ENCODE results near the gene PDE2A. TPM values are rescaled to one million over a fixed set of nuclear protein-coding genes. Genes with fewer than 3 reads are reported as not detected.

The PDE2A gene
- total and polyA plus RNA-seq, 2 of the 4 experiments (the other 2 are of a cell fraction) = 0.02 TPM; not detected in 1

GRCh38 chr11:72544589-72544988, 129.6 kb downstream of the PDE2A start:
- no CpG with 5 or more reads among the region's 4 CpGs for WGBS, 2 experiments (ENCODE audit: extremely low coverage in 2 of 2, insufficient read length in 1 of 2)
- Histone ChIP-seq H3K27me3 (ENCODE audit: control insufficient read depth, insufficient read depth, low read length) (peaks cover 63% of the 10 kb centered on the region), H4K8ac (ENCODE audit: low read depth in 2 of 2, low read length in 2 of 2) (no peak overlapping the region), H2AK9ac (replicated peaks; ENCODE audit: low read depth, low read length, poor library complexity) (no peak overlapping the region), H3K18ac (ENCODE audit: low read depth, low read length) (no peak overlapping the region), H3K9ac (ENCODE audit: low read depth, low read length) (no peak overlapping the region), H3K27ac (ENCODE audit: insufficient read depth, low read length) (no peak overlapping the region), H3K4me2 (ENCODE audit: low read depth, low read length) (no peak overlapping the region), H2BK15ac (ENCODE audit: low read depth, low read length) (no peak overlapping the region), H3K14ac (replicated peaks; ENCODE audit: low read depth, low read length) (no peak overlapping the region), H3K4ac (ENCODE audit: low read depth, low read length) (no peak overlapping the region), H3K79me1 (ENCODE audit: low read depth in 1 of 2, low read length in 2 of 2) (no peaks in the 10 kb centered on the region), H3K9me3 (ENCODE audit: control insufficient read depth, insufficient read depth, low read length) (no peaks in the 10 kb centered on the region), H3K4me3 (ENCODE audit: insufficient read depth, low read depth, low read length) (no peak overlapping the region), H2BK5ac (ENCODE audit: low read depth, low read length, poor library complexity, severe bottlenecking) (no peak overlapping the region), H3K56ac (ENCODE audit: extremely low read depth, insufficient read depth, low read length) (no peak overlapping the region), H4K5ac (ENCODE audit: low read depth, low read length) (no peak overlapping the region), H2BK120ac (ENCODE audit: low read depth, low read length) (no peak overlapping the region), H2AFZ (replicated peaks; ENCODE audit: low read length, poor library complexity) (no peak overlapping the region), H2BK20ac (ENCODE audit: low read depth, low read length) (no peak overlapping the region), H3K36me3 (ENCODE audit: control insufficient read depth, insufficient read depth, low read length) (no peaks in the 10 kb centered on the region), H4K91ac (ENCODE audit: insufficient read depth, low read depth, low read length) (no peak overlapping the region), H3K4me1 (ENCODE audit: control insufficient read depth, insufficient read depth, low read length) (no peaks in the 10 kb centered on the region), H4K20me1 (ENCODE audit: insufficient read depth, low read length) (no peaks in the 10 kb centered on the region), H3K23ac (ENCODE audit: low read depth, low read length) (no peak overlapping the region), H3K9me1 (ENCODE audit: insufficient read depth, low read length) (no peaks in the 10 kb centered on the region), H2AK5ac (ENCODE audit: low read depth, low read length) (no peak overlapping the region)
- in situ Hi-C loops (cut with MboI; ENCODE audit: low sequenced_read_pairs) (no loop called here), dilution Hi-C loops (cut with HindIII; ENCODE audit: low sequenced_read_pairs, unreplicated experiment) (no loop called here), intact Hi-C loops (cut with micrococcal nuclease) (no loop called here)
- no peak for ATAC-seq (ENCODE audit: low read depth)
- POLR2A ChIA-PET (ENCODE audit: unreplicated experiment) = no interaction called here
- CTCF ChIA-PET = no interaction called here
- BruUV-seq (replicated peaks) = no TSS peak
- DNase-seq = no peak
- no peak for TF ChIP-seq CEBPB (IDR thresholded peaks at IDR 0.05; ENCODE audit: low read depth, low read length)
- no peak for TF ChIP-seq BHLHE40 (IDR thresholded peaks at IDR 0.05; ENCODE audit: low read depth, low read length)
- TF ChIP-seq POLR2A (IDR thresholded peaks at IDR 0.05; ENCODE audit: low read depth, low read length) = no peak

All from IMR-90 (cell line).